Fibroblast of skin of left quadriceps (primary cell): ENCODE results near the gene SLC13A3.

Experiments
- DNase-seq, 2 experiments: peaks; one replicate each; pipeline ENCODE4 v3.0.0-alpha.2; 2013; ENCODE audit warnings: low read depth in 2 of 2

Gene SLC13A3

DNA sequence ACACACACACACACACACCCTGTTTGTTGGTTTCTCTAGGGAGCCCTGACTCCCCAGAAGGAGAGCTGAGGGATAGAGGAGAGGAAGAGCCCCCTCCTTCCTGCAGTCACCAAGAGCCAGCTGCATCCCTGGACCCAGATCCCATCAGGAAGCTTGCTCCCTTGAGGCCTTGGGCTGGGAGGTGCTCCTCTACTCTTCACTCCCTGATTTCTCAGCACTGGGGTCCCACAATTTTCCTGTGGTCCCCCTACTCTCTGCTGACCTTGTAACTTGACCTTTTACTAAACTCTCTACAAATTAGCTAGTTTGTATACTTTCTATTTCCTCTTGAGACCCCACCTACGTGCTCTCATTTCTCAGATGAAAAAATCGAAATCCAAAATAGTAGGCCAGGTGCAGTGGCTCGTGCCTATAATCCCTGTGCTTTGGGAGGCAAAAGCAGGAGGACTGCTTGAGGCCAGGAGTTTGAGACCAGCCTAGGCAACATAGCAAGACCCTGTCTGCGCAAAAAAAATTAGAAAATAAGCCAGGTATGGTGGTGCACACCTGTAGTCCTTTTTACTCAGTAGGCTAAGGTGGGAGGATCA is 95.8 kb downstream of the SLC13A3 start:
- DNase-seq, result no peak

DNA sequence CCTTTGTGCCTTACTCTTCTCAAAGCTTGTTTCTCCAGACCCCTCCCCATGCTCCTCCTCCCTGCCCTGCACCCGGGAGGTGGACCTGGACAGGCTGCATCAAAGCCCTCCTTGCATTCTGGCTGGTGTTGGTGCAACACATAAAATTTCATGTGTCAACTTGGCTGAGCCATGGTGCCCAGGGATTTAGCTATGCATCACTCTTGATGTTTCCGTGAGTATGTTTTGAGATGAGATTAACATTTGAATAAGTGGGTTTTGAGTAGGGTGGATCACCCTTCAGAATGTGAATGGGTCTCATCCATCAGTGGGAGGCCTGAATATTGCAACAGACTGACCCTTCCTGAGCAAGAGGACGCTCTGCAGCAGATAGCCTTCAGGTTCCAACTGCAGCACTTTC is 96.4 kb downstream of the SLC13A3 start:
- no peak for DNase-seq

DNA sequence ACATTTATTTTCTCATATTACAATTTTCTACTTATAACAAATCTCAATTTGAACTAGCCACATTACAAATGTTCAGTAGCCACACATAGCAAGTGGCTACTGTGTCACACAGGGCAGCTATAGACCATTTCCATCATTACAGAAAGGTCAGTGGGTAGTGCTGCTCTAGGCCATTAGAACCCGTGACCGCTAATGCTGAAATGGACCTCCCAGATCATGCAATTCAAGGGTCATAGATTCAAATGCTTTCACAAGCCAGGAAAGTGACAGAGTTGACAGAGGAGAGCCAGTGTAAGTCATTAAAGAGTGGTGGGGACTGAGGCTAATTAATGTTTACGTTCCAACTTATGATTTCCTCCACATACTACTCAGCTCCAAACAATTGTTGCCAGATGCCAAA is 97.3 kb downstream of the SLC13A3 start:
- DNase-seq, result no peak

DNA sequence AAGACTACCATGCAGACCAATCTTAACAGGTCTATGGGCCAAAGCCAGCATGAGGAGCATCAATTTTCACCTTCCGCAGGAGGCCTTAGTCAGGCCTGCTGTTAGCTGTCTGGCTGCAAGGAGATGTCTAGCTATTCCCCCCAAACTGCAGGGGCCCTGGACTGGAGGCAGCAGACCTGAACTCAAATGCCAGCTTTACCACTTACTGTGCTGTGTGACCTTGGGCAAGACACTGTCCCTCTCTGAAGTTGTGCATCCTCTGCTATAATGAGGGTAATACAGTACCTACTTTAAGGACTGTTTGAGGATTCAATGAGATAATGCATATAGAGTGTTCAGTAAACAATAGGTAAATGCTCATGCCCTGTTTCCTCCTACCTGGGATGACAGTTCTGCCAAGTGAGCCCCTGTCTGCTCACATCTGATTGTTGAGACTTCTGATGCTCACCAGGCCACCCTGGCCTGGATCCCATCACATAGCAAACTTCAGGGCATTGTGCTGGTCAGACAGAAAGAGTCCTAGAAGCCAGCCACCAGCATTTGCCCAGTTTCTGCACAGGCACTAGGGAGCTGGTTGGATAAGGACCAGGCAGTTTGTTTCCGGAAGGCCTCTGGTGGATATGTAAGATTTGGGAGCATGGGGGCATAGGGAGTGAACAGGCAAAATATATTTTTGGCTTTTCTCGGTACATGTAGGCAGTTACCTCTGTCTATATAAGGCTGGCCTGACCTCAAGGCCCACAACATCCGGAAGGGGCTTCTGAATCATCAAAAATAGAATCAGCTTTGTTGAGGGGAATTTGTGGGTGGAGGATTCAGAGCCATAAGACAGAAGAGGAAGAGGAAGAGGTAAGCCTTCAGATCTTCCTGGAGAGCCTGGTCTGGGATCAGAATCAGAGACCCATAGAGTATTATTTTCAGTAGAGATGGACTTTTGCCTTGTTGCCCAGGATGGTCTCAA is 98.5 kb downstream of the SLC13A3 start:
- no peak for DNase-seq

DNA sequence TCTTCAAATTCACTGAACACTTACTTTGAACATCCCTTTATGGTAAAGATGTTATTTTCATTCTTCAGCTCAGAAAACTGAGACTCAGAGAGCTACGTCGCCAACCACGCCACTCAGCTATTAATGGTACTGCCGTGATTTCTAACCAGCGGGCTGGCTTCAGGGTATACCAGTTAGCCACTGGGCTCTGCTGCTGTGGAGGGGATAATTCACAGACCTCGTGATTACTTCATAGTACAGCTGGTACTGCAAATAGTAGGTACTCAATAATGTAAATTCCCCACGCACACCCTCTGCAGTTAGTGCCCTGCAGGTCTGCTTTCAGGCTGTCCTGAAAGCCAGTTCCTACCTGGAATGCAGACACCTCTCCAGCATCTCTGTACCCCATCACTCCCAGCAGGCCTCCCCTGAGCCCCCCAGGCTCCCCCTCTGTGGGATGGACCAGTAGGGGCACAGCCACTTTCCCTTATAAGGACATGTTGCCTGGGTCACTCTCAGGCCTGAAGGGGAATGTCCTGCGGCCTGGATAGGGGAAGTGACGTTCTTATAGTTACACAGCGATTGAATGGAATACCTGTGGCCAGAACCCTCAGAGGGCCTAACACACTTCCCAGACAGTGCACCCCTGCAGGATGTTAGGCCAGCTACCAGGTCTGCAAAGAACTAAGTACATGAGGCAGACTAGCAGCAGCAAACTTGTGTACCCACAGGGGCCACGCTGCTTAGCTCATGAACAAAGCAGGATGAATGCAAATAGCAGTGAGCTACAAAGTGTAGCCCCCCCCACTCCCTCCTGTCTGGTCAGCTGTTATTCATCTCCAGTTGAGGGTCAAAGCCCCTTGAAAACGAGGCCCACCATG is 99.5 kb downstream of the SLC13A3 start:
- no peak for DNase-seq

DNA sequence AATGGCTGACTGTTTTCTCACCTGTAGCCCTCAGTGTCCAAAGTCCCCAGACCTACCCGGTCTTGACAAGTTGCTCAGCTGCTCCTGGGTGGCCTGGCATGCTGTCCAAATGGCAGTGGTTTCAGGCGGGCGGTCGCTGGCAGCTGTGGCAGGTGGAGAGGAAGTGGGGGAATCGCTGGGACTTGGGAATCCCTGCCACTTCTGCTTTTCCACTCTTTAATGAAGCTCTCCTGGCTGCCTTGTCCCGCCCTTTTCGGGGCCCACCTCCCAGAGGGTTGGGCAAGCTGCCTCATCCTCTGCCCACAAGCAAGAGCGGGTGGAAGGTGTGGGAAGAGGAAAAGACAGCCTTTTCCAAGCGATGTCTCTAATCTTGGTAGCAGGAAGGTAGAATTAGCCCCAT is 100.8 kb downstream of the SLC13A3 start, which contains the start of gene OCSTAMP:
Gene OCSTAMP, minus strand, starts transcription at position 194 of the 400 bp plus-strand sequence. Its CDS starts 94 bp downstream, at position 100.
- DNase-seq, result no peak

DNA sequence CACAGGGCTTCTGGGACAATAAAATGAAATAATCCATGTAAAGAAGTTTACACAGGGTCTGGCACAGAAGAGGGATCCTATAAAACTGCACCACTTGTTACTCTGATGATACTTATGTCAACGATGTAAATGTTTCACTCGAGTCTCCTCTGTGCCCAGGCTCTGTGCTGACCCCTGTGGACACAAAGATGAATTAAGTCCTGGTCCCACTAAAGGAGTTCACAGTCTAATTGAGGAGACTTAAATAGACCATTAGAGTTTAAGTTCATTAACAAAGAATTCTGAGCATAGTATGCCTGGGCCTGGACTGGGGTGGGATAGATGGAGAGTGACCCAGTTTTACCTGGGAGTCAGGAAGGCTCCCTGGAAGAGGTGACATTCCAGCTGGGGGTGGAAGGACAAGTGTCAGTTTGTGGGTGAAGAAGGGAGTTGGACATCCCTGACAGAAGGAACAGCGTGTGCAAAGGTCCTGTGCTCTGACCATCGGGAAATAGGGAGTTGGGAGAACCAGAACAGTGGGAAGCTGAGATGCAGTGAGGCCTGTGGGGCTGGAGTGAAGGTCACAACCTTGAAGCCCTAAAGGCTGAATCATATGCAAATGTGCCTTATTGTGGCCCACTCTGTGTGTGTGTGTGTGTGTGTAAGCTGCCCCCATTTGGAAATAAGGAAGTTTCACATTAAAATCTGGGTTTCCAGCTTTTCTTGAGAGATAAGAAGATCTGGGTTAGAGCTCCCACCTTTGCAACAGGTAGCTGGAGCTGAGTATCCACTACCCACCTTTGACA is 101.9 kb downstream of the SLC13A3 start:
- DNase-seq, result no peak

DNA sequence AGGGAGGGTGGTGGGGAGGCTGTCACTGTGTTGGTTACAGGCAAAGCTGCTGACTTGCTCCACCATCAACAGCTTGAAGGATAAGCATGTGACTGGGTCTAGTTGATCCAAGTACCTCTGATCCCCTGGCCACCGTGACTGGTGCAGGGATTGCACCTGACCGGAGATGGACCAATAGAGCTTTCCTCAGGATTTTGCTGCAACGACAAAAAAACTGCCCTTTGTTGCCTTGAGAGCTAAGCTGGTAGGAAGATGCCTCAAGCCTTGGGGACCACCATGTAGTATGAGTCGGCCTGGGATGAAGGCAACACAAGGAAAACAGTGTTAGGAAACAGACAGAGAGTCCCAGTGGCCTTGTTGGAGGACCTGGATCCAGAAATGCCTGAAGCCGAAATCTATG is 102.6 kb downstream of the SLC13A3 start:
- no peak for DNase-seq

DNA sequence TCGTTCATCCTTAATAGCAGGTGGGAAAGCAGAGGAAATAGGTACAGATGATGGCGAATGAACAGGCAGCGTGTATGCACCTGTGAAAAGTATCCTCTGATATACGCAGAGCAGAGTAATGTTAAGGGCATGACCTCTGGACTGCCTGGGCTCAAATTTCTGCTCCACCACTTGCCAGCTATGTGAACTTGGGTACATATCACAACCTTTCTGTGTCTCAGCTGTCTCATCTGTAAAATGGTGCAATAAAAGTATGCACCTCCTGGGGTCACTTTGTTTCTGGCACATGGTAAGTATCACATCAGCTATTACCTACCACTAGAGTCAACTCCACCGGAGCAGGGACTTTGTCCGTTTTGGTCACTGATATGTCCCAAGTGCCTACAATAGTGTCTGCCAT is 103.3 kb downstream of the SLC13A3 start:
- no peak for DNase-seq

DNA sequence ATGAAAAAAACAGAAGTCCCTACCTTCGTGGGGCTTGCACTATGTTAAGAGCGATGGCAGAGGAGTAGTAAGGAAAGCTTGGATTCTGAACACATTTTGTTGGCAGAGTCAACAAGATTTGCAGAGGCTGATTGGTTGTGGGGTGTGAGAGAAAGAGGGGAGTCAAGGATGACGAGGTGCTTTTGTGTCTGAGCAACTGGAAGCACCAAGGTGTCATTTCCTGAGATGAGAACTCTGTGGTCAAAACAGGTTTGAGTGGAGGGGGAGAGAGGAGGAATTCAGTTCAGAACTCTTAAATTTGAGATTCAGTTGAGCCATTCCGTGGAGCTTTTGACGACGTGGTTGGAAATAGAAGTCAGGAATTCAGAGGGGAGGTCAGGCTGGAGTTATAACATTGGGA is 104.3 kb downstream of the SLC13A3 start:
- DNase-seq, result no peak

DNA sequence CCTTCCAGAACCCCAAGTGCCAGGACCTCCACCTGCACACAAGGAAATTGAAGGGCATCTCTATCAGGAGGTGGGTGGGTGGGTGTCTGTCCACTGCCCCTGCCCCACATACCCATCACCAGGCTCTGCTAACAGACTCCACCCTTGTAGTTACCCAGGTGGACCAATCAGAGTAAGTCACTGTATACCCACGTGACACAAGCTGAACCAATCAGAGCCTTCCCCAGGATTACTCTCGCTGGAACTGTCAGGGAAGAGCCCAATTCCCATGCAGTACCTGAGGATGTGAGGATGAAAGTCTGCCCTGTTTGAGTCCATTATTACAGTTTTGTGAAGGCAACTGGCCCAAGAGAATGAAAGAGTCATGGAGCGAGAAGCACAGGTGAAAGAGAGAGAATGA is 105.0 kb downstream of the SLC13A3 start:
- no peak for DNase-seq

DNA sequence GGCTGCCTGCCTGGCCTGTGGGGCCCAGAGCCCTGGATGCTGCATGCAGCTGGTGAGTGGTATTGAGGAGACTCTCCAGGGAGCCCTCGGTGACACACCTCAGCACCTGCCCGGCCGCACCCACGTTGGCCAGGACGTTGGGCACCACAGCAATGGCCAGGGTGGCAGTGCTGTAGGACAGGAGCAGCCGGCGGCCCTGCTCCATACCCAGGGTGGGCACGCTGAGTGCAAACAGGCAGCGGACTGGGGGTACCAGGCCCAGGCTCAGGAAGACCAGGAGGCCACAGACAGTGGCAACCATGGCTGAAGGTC is 105.5 kb downstream of the SLC13A3 start:
- DNase-seq, result no peak

DNA sequence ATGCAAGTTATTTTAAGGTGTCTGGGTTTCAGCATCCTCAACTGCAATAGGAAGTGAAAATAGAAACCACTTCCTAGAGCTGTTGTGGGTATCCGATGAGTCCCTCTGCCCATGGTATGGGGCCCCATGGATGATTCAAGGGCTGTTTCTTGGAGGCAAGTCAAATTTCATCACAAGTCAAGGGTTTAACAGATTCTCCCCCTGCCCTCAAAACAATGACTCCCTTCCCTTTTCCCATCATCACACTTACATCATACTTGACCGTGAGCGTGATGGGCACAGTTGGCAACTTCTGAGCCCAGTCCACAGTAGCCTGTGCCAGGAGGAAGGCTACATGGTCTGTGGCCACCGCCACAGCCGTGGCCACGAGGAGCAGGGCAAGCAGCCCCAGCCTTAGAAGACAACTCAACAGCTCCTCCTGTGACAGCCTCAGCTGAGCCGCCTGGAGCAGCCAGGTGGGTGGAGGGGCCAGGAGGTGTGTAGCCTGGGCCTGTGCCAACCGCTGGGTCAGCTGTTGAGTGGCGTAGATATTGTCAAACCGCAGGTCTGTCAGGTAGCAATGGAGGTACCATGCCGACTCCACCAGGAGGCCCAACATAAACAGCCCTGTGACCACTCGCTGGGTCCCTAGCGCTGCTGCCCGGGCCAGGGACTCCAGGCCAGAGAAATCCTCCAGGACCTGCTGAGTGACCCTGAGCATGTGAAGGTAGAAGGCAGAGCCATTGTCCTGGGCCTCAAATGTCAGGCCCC is 106.0 kb downstream of the SLC13A3 start:
- DNase-seq, result no peak

DNA sequence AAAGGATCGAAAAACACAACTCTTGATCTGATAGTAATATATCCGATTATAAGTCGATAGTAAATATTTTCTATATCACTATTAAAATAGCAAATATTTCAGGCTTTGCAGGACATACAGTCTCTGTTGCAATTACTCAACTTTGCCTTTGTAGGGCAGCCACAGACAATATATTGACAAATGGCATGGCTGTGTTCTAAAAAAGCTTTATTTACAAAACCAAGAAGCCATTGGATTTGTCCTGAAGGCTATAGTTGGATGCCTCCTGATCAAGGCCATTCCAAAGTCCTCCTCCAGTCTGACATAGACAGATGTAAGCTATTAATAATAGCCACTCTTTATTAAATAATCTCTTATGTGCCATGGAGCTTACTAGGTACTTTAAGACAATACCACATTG is 106.7 kb downstream of the SLC13A3 start:
- DNase-seq, result no peak

DNA sequence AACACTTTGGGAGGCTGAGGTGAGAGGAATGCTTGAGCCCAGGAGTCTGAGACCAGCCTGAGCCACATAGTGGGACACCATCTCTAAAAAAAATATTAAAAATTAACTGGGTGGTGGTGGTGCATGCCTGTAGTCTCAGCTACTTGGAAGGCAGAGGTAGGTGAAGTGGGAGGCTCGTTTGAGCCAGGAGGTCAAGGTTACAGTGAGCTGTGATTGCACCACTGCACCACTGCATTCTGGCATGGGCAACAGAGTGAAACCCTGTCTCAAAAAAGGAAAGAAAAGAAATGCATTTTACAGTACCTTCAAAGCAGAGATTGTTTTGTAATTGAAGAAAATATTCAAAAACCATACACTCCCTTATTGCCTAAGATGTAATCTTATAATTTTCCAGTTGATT is 107.3 kb downstream of the SLC13A3 start:
- no peak for DNase-seq

DNA sequence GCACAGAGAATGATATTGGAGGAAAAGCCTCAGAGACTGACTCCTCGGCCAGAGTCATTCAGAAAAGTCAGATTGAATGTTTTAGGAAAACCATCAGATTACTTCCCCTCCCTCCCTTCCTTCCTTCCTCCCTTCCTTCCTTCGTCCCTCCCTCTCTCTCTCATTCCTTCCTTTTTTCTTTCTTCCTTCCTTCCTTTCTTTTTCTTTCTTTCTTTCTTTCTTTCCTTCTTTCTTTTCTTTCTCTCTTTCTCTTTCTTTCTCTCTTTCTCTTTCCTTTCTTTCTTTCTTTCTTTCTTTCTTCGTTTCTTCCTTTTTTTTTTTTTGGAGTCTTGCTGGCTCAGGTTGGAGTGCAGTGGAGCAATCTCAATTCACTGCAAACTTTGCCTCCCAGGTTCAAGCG is 108.2 kb downstream of the SLC13A3 start:
- DNase-seq, result no peak

DNA sequence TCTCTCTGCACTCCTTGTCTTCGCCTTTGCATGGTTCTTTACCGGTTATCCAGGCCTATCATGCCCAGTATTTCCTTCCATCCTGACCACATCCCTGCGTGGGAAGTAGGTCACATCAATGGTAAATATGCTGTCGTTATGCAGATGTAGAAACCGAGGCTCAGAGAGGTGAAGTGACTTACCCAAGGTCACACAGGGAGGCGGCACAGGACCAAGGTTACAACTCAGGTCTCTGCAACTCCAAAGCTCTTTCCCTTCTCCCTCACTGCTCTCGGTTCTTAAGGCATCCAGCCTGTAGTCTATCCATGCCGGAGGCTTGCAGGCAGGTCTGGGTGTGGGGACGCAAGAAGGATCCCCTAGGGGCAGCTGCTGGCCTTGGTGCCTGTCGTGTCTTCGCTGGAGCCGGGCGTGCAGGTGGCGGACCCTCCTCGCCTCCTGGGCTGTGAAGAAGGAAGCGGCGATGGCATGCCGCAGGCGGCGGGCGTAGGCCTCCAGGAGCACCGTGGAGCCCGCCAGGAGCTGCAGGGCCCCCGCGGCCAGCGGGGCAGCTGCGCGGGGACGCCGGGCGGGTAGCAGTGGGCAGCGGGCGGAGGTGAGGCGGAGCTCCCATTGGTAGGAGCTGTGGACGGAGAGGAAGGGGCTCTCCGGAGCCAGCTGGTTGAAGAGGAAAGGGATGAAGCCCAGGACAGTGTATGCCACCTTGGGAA is 109.9 kb downstream of the SLC13A3 start:
- no peak for DNase-seq

DNA sequence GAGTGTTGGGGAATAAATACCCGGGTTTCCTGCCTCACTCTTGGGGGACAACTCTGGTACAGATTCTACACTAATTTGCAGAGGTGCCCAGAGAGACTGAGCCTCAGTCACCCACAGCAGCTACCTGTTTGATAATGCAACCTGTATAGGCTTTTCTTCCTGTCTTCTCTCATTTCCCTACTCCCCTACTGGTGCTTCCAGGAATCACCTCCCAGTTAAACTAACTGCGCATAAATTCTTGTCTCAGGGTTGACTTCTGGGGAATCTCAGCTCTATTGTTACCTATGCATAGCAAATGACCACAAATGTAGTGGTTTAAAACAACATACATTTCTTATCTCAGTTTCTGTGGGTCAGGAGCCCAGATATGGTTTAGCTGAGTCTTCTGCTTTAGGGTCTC is 112.1 kb downstream of the SLC13A3 start:
- no peak for DNase-seq

DNA sequence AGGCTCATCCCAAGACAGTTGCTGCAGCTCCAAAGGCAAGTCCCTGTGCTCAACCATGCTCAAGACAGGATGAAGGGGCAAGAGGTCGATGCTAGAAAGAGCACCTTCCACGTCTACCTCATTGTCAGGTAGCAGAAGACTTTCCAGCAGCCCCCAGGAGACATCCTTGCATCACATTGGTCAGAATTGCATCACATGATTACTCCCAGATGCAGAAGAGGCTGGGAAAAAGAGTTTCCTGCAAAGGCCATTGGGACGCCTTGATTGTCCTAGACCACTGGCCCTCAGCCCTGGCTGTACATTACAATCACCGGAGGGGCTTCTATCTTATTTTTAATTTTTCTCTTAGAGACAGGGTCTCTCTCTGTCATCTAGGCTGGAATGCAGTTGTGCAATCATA is 120.6 kb downstream of the SLC13A3 start:
- no peak for DNase-seq

DNA sequence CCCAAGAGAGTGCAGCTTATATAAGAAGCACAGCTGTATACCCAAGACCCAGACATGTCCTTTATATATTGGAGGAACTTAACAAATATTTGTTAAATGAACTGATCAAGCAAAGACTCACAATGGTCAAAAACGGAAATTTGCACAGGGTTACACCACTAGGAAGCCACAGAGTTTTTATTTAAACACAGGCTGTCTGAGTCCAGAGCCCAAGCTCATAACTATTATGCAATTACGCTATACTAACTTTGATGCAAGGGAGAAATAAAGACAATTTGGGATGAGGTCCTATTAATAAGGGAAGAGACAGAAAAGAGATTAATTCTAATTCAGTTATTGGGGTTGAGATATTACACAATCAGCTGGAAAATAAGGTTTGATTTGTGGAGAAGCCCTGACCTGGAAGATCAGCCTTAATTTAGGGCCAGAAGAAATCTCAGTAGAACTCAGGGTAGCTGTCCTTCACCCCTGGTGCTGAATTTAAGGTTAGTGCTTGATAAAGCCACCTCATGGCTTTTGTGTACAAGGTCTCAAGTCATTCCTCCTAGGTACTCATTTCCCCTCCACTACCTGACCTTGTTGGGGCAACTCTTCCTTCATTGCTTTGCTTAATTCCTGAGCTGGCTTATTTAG is 127.4 kb downstream of the SLC13A3 start:
- DNase-seq, result no peak
